ENCODE measurements around the gene DLG2. TPM values are rescaled to one million over a fixed set of nuclear protein-coding genes. Genes with fewer than 3 reads are reported as not detected.

The DLG2 gene
- total and polyA plus RNA-seq, 2 of the 8 experiments (the other 6 are each of a cell fraction or from before 2014, with no cell fraction given), result 1.7 to 14.3 TPM

- Histone ChIP-seq H3K27ac (ENCODE audit: low read depth, low read length) (no peak overlapping the region), H2BK5ac (ENCODE audit: low read depth, low read length) (no peak overlapping the region), H3K36me3 (ENCODE audit: control insufficient read depth in 2 of 4, insufficient read depth in 4 of 4, low read length in 3 of 4) (no peaks in the 10 kb centered on the region), H2AK5ac (ENCODE audit: low read depth, low read length) (no peak overlapping the region), H3K14ac (ENCODE audit: insufficient read length) (no peak overlapping the region), H3K18ac (ENCODE audit: extremely low read depth, low read length) (no peak overlapping the region), H2AFZ (ENCODE audit: low read length) (no peak overlapping the region), H3K56ac (replicated peaks; ENCODE audit: insufficient read length, low read depth, low read length) (no peak overlapping the region), H3K79me1 (ENCODE audit: low read depth, low read length) (no peaks in the 10 kb centered on the region), H2BK120ac (replicated peaks; ENCODE audit: low read depth, low read length) (no peak overlapping the region), H3K9ac (replicated peaks in 1 of 4; ENCODE audit: extremely low read depth in 1 of 4, low read depth in 3 of 4, low read length in 3 of 4) (no peak overlapping the region), H4K20me1 (replicated peaks in 1 of 2; ENCODE audit: control insufficient read depth in 1 of 2, insufficient read depth in 2 of 2, low read length in 2 of 2) (no peaks in the 10 kb centered on the region), H4K5ac (ENCODE audit: insufficient read length, low read depth, low read length) (peak overlapping the region; percentile 77), H3K9me3 (ENCODE audit: insufficient read depth in 2 of 2, low read depth in 1 of 2, low read length in 1 of 2) (no peaks in the 10 kb centered on the region), H3K4me1 (replicated peaks in 1 of 4; ENCODE audit: control insufficient read depth in 3 of 4, insufficient read depth in 4 of 4, low read length in 3 of 4) (peaks cover 0 to 15% (median 2%) of the 10 kb centered on the region in 4 experiments; a peak in 2 of 7 replicates), H3K79me2 (ENCODE audit: control insufficient read depth in 1 of 2, insufficient read depth in 2 of 2, low read length in 2 of 2) (no peaks in the 10 kb centered on the region), H2BK12ac (ENCODE audit: low read depth, low read length) (no peak overlapping the region), H3K4ac (replicated peaks; ENCODE audit: insufficient read length, low read depth, low read length) (no peak overlapping the region), H3K23ac (ENCODE audit: insufficient read length) (no peak overlapping the region), H2BK20ac (ENCODE audit: low read length) (no peak overlapping the region), H3K27me3 (replicated peaks in 1 of 4; ENCODE audit: control insufficient read depth in 3 of 4, extremely low read depth in 1 of 4, insufficient read depth in 3 of 4, low read length in 3 of 4) (no peaks in the 10 kb centered on the region), H3K4me3 (ENCODE audit: extremely low read depth in 1 of 4, insufficient read depth in 2 of 4, low read depth in 3 of 4, low read length in 4 of 4) (no peak overlapping the region), H3K23me2 (ENCODE audit: low read depth, low read length) (no peaks in the 10 kb centered on the region), H4K8ac (ENCODE audit: extremely low read depth, insufficient read depth, low read length) (no peak overlapping the region), H3K4me2 (ENCODE audit: insufficient read depth in 1 of 2, low read depth in 2 of 2, low read length in 2 of 2) (peak overlapping the region; percentile 29 to 45; a peak in 2 of 4 replicates), H2BK15ac (ENCODE audit: low read length) (no peak overlapping the region), H4K91ac (replicated peaks; ENCODE audit: insufficient read length, low read length) (no peak overlapping the region)
- CTCF ChIA-PET (ENCODE audit: partially characterized antibody), result interaction anchor here (1.1 to 1.2 kb wide), 2 partner anchors 9 to 115 kb away, joined by 3 read pairs; no protein-coding TSS in a partner anchor
- POLR2A ChIA-PET (ENCODE audit: partially characterized antibody), result interaction anchor here (1.0 to 1.2 kb wide), 3 partner anchors 18 to 20 kb away, joined by 3 to 5 read pairs (median 3); no protein-coding TSS in a partner anchor
- DNase-seq (ENCODE audit: low read depth in 1 of 2, low spot score in 2 of 2) (no peak), FAIRE-seq (peak; percentile 94)
- TF ChIP-seq FOSL1 (IDR thresholded peaks at IDR 0.05; ENCODE audit: insufficient read depth, low read depth, low read length) (no peak), HDAC2 (IDR thresholded peaks at IDR 0.05; ENCODE audit: borderline replicate concordance in 1 of 2, low read depth in 2 of 2, low read length in 2 of 2) (0 out of 4 replicates have a peak, but pooled peaks of 1 of the 2 experiments have one; percentile 75), POU5F1 (IDR thresholded peaks at IDR 0.05; ENCODE audit: low read depth, low read length) (peak; percentile 56), BACH1 (IDR thresholded peaks at IDR 0.05; ENCODE audit: low read length) (peak; percentile 70; the same call in 1 of the 2 replicates), SIN3A (conservative IDR thresholded peaks at IDR 0.05 in 1 of 2, IDR thresholded peaks at IDR 0.05 in 1 of 2; ENCODE audit: low read depth in 1 of 2, low read length in 2 of 2) (peak; percentile 87 to 90; a peak in 3 of 4 replicates), CTBP2 (IDR thresholded peaks at IDR 0.05; ENCODE audit: borderline replicate concordance, insufficient read depth, insufficient read length, low read length) (no peak), RBBP5 (IDR thresholded peaks at IDR 0.05; ENCODE audit: borderline replicate concordance, low read depth, low read length) (no peak)
These were observed 953.4 kb downstream of the DLG2 start for GRCh38 chr11:84673753-84674152.
